GM11168 (cell line): ENCODE data around the gene PDGFC.
"Not testable (repeated sequence)": the region's sequence is repeated elsewhere in the genome, so short reads cannot be mapped to it uniquely, and the experiment has no call there.

ENCODE experiments used
- in situ Hi-C: fragments of 300-500 bp; cut with MboI; formaldehyde crosslinking; loops from one replicate; pipeline ENCODE4 v1.12.0; 2022; ENCODE audit warnings: low sequenced_read_pairs; ENCODE audit not compliant: unreplicated experiment

PDGFC gene

DNA sequence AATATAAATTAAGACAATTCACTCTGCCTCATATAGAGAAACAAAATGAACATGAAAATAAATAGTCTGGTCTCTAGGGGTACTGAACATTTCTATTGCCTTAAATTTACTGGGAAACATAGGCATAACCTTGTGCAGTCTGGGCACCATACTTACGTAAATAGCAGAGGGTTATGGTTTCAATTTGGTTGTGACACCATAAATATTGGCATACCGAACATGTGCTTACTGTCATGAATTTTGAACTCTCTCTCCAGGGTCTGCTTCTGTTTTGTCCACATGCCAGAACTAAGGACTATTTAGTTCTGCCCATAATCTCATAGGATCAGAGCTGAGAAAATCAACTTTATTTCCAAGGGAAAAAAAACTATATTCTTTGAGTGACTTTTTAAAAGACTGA is 17.6 kb downstream of the PDGFC start:
- in situ Hi-C loops = no loop called here

GRCh38 chr4:156953001-156953400 is 18.6 kb downstream of the PDGFC start:
- in situ Hi-C loops = no loop called here

DNA sequence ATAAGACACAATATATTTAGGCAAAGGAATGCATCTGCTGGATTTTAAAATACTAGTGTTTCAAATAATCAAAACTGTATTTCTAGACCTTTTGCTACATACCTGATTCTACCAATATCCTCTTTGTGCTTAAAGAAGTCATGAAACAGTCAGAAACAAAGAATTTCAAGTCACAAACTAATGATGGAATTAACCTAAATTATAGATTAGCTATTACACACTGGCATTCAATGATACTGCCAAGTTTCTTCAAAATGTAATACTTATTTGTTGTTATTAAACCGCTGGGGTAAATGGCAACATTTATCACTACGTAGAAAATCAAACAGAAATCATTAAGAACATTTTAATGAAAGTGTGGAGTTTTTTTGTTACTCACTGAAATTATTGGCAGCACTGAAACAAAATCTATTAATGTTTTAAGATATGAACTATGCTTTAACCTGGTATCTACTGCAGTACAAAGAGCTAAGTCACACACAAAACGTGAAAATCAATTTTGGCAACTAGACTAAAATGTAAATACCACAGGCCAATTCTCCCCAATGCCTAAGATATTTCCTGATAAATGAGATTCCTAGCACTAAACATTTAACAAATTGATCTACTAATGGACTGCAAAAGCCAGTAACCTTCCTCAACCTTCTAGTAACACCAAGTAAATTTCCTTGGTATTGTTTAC is 19.4 kb downstream of the PDGFC start:
- in situ Hi-C loops = no loop called here

DNA sequence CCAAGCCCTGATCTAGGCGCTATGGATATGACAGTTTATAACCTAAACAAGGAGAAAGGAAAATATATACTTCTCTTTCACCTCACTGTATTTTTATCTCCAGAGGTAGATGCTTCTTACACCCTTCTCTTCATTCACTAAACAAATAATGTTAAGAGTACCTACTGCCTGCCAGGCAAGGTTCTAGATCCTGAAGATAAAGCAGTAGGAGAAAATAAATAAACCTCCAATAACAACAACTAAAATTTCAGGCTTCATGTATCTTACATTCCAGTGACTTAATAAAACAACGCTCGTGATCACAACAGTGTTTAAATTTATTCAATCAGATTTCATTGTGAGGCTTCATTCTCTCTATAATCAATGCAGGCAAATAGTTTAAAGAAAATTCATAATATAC is 20.7 kb downstream of the PDGFC start:
- in situ Hi-C loops = no loop called here

DNA sequence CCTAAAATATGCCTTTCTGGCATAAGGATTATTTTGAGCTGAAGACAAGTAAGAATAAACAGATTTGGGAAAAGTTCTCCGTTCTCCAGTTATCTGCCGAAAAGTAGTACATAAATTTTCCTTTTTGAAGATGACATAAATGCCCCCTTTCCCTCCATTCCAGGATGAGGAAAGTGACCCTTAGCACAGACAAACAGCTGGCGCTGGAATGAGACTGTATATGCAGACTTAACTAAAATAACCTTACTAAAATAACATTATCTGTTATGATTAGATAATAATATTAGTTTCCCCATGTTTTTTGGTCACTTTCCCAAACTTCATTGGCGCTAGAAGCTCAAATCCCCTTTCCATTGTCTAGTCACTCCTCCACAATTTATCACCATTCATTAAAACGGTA is 21.5 kb downstream of the PDGFC start:
- in situ Hi-C loops = no loop called here

GRCh38 chr4:156949373-156949814 is 22.2 kb downstream of the PDGFC start:
- in situ Hi-C loops = no loop called here

- in situ Hi-C loops = no loop called here
These were observed 22.9 kb downstream of the PDGFC start for GRCh38 chr4:156948738-156949137.

GRCh38 chr4:156948133-156948532 is 23.5 kb downstream of the PDGFC start:
- in situ Hi-C loops = no loop called here

- in situ Hi-C loops = no loop called here
These were observed 24.8 kb downstream of the PDGFC start for GRCh38 chr4:156946516-156947424.

- in situ Hi-C loops = no loop called here
These were observed 26.1 kb downstream of the PDGFC start for GRCh38 chr4:156945532-156945931.

GRCh38 chr4:156942991-156943390 is 28.6 kb downstream of the PDGFC start:
- in situ Hi-C loops = no loop called here

GRCh38 chr4:156941940-156942548 is 29.6 kb downstream of the PDGFC start:
- in situ Hi-C loops = no loop called here

DNA sequence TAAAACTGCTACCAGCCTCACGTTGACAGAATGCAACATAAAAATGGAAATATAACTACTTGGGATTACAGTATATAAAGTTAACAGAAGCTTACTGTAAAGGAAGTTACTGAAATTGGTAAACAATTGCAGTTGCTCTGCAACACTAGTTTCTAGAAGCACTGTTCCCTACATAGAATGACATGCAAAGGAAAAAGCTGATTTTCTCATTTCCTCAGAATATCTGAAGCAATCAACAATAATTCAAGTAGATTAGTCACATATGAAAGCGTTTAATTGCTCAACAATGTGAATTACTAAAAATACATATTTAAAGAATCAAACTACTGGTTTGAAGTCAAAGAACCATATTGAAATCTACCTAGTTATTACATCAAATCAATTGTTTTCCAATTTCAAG is 31.8 kb downstream of the PDGFC start:
- in situ Hi-C loops = no loop called here

DNA sequence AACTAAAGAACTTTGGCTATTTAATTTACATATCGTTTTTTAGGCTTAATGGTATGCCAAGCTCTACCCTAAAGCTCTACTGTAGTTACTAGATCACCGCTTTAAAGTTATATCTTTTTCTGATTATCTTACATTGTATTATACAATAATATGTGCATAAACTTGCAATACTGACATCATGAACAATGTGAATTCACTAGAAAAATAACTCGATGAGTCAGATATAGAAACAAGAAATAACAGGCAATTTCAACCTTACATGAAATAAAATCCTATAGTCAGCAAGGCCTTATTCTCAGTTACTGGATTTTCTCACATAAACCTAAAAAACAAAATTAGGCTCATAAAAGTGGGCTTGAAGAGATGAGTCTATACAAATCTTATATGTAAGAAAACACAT is 32.5 kb downstream of the PDGFC start:
- in situ Hi-C loops = no loop called here

- in situ Hi-C loops = no loop called here
These were observed 37.4 kb downstream of the PDGFC start for GRCh38 chr4:156934259-156934635.

- in situ Hi-C loops = no loop called here
These were observed 37.9 kb downstream of the PDGFC start for GRCh38 chr4:156933633-156934258.

DNA sequence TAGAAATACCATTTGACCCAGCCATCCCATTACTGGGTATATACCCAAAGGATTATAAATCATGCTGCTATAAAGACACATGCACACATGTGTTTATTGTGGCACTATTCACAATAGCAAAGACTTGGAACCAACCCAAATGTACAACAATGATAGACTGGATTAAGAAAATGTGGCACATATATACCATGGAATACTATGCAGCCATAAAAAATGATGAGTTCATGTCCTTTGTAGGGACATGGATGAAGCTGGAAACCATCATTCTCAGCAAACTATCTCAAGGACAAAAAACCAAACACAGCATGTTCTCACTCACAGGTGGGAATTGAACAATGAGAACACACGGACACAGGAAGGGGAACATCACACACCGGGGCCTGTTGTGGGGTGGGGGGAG is 39.2 kb downstream of the PDGFC start:
- in situ Hi-C loops = not testable (repeated sequence)

GRCh38 chr4:156931267-156931666 is 40.3 kb downstream of the PDGFC start:
- in situ Hi-C loops = no loop called here

GRCh38 chr4:156929386-156930105 is 42.1 kb downstream of the PDGFC start:
- in situ Hi-C loops = no loop called here

GRCh38 chr4:156924774-156925315 is 46.8 kb downstream of the PDGFC start:
- in situ Hi-C loops = no loop called here
